Posterior cingulate gyrus (tissue), 11 donors: ENCODE results near the gene RAB11FIP3.
"Not testable (repeated sequence)": the region's sequence is repeated elsewhere in the genome, so short reads cannot be mapped to it uniquely, and the experiment has no call there.

Experiments
- DNase-seq, 10 donors: peaks; one replicate each; pipeline versions ENCODE4 v3.0.0 to v3.0.0-alpha.2; 2020 to 2021; ENCODE audit warnings: mixed read lengths in 3 of 10
- intact Hi-C: fragments of 100-400 bp; cut with DNase I; formaldehyde crosslinking; loops from one replicate; pipeline ENCODE4 v1.15.1; 2023

Gene RAB11FIP3

GRCh38 chr16:415170-415498, 10.3 kb upstream of the RAB11FIP3 start:
- intact Hi-C loops, DNase-seq: not testable (repeated sequence)

- peak in 1 of 10 donors; percentile 9 for DNase-seq
- intact Hi-C loops, result not testable (repeated sequence)
These were observed 3.3 kb upstream of the RAB11FIP3 start for GRCh38 chr16:422179-422578.

- DNase-seq, result peak; percentile 36 to 96 (median 72)
- intact Hi-C loops, result no loop called here
These were observed 1.3 kb upstream of the RAB11FIP3 start for GRCh38 chr16:424033-424622.

- DNase-seq, result peak in 9 of 10 donors; percentile 26 to 91 (median 40)
- intact Hi-C loops, result loop anchor here (5.0 kb wide), 1 partner anchor 48 kb away; no protein-coding TSS in a partner anchor
These were observed 797 bp upstream of the RAB11FIP3 start for GRCh38 chr16:424623-425081.

GRCh38 chr16:425740-426114, 278 bp downstream of the RAB11FIP3 start:
- intact Hi-C loops, result loop anchor here (5.0 kb wide), 1 partner anchor 47 kb away; no protein-coding TSS in a partner anchor
- DNase-seq, result peak in 1 of 10 donors; percentile 70

GRCh38 chr16:426115-426905, 861 bp downstream of the RAB11FIP3 start:
- intact Hi-C loops, result loop anchor here (5.0 kb wide), 1 partner anchor 46 kb away; no protein-coding TSS in a partner anchor
- DNase-seq, result peak in 4 of 10 donors; percentile 6 to 86 (median 52)

GRCh38 chr16:426906-427249, 1.4 kb downstream of the RAB11FIP3 start:
- DNase-seq, result peak in 1 of 10 donors; percentile 82
- intact Hi-C loops, result loop anchor here (5.0 kb wide), 1 partner anchor 45 kb away; no protein-coding TSS in a partner anchor

GRCh38 chr16:427250-427649, 1.8 kb downstream of the RAB11FIP3 start:
- intact Hi-C loops, result loop anchor here (5.0 kb wide), 1 partner anchor 45 kb away; no protein-coding TSS in a partner anchor

GRCh38 chr16:430904-431303, 5.5 kb downstream of the RAB11FIP3 start:
- no peak for DNase-seq
- intact Hi-C loops, result no loop called here

More at GRCh38 chr16:427250-427649, 1.8 kb downstream of the RAB11FIP3 start:
- peak in 2 of 10 donors; percentile 44 to 57 for DNase-seq

- DNase-seq, result no peak
- intact Hi-C loops, result no loop called here
These were observed 15.2 kb downstream of the RAB11FIP3 start for GRCh38 chr16:440627-441026.

GRCh38 chr16:441447-441846, 16.0 kb downstream of the RAB11FIP3 start:
- no peak for DNase-seq
- intact Hi-C loops, result no loop called here

GRCh38 chr16:442976-443375, 17.5 kb downstream of the RAB11FIP3 start:
- intact Hi-C loops, result no loop called here
- no peak for DNase-seq

GRCh38 chr16:444027-444426, 18.6 kb downstream of the RAB11FIP3 start:
- intact Hi-C loops, result no loop called here
- no peak for DNase-seq

GRCh38 chr16:445566-445965, 20.1 kb downstream of the RAB11FIP3 start:
- intact Hi-C loops, result no loop called here
- DNase-seq, result no peak

- no peak for DNase-seq
- intact Hi-C loops, result no loop called here
These were observed 24.9 kb downstream of the RAB11FIP3 start for GRCh38 chr16:450385-450784.

GRCh38 chr16:450785-451512, 25.5 kb downstream of the RAB11FIP3 start:
- intact Hi-C loops, result no loop called here
- DNase-seq, result no peak

- DNase-seq, result no peak
- intact Hi-C loops, result no loop called here
These were observed 29.0 kb downstream of the RAB11FIP3 start for GRCh38 chr16:454397-454940.

GRCh38 chr16:455453-455852, 30.0 kb downstream of the RAB11FIP3 start:
- no peak for DNase-seq
- intact Hi-C loops, result no loop called here

- peak in 4 of 10 donors; percentile 39 to 91 (median 50) for DNase-seq
- intact Hi-C loops, result no loop called here
These were observed 31.5 kb downstream of the RAB11FIP3 start for GRCh38 chr16:456891-457483.

GRCh38 chr16:457732-458400, 32.4 kb downstream of the RAB11FIP3 start:
- peak in 6 of 10 donors; percentile 58 to 94 (median 67) for DNase-seq
- intact Hi-C loops, result no loop called here
